Non-pigmented ciliary epithelial cell (primary cell): ENCODE data around the gene MAP1LC3B2.

Experiments
- DNase-seq: peaks from one replicate; pipeline ENCODE4 v3.0.0-alpha.2; 2010; ENCODE audit warnings: low read depth

MAP1LC3B2 gene

DNA sequence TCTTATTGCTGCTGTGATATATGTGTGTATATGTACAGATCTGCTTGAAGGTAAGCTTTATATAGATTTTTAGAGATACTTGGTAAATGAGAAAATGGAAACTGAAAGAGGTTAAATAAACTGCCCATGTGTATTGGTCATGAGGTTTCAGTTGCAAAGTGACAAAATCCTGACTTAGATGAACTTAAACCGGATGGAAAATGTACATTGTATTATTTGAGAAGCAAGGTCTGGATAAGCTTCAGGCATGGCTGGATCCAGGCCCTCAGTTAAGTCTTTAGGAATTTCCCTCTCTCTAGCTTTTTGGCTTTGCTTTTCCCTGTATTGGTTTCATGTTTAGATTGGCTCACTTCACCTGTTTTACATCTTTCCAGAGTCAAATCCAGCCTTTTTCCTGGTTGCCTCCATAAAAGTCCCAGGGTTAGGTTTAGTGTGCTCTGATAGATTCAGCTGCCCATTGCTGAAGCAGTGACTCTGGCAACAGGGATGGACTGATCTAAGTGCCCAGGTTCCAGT lies 21.0 kb upstream of the MAP1LC3B2 start:
- DNase-seq, result no peak

DNA sequence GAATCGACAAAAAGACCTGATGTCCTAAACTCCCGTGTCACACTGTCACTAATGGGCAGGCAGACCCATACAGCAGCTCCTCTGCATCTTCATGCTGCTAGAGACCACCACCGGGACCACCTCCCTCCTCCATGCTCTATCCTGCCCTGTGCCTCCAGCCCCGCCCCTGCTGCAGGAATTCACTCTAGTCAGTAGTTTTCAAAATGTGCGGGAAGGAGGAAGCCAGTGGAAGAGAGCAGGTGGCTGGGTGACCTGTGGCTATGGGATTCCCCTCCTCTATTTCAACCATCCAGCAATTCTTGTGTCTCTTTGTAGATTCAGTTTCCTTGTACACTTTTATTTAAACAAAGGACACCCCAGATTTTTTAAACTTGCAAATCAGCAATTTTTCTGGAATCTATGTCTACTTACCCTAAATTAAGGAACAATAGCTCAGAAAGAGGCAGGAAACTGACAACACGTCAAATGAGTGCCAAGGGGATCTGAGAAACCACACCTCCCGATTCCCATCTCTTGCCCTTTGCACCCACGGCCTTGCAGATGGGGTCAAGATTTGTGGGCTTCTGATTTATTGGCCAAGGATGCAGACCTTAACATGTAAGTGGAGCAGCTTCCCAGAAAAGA lies 20.4 kb upstream of the MAP1LC3B2 start:
- no peak for DNase-seq

DNA sequence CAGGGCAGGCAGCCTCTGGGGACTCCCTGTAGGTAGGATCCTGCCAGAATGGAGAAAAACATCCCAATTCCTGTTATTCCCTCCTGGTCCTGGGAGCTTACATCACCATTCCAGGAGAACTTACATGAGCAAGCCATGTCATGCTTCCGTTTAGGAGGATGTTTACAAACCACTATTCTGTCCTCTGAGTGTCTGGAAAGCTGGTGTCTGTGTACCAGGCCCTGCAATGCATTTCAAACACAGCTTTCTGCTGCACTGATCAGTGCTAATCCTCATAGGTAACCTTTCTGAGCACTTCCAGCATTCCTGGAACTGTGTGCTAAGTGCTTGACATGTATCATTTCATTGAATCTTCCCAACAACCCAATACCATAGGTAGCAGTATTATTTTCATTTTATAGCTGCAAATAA lies 19.8 kb upstream of the MAP1LC3B2 start:
- DNase-seq, result no peak

DNA sequence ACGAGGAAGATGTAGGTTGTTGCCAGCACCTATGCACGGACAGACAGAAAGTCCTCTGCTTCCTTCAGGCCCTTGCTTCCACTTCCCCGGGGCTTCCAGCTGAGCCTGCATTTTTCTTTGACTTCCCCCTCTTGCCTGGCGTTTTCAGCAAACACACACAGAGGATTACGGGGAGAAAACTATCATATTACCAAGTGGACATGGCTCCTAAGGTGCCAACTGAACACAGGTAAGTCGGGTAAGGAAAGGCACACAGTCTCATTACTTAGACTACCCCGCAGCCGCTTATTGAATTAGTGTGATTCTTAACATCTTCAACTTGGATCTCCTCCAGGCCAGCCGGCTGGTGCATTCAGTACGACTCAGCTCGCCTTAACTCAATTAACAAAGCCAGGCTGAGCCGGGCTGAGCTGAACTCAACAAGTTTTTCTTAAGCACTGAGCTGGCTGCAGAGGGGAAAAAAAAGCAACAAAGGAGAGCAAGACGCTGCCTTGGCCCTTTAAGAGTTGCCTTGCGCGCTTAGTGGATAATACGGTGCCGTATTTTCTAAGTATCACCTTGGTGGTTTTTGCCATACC lies 19.2 kb upstream of the MAP1LC3B2 start:
- no peak for DNase-seq

- DNase-seq, result no peak
These were observed 18.5 kb upstream of the MAP1LC3B2 start for GRCh38 chr12:116540622-116541152.

GRCh38 chr12:116541547-116542344 lies 17.4 kb upstream of the MAP1LC3B2 start:
- DNase-seq, result no peak

GRCh38 chr12:116542345-116542956 lies 16.7 kb upstream of the MAP1LC3B2 start:
- DNase-seq, result no peak

GRCh38 chr12:116544656-116545055 lies 14.5 kb upstream of the MAP1LC3B2 start:
- DNase-seq, result no peak

DNA sequence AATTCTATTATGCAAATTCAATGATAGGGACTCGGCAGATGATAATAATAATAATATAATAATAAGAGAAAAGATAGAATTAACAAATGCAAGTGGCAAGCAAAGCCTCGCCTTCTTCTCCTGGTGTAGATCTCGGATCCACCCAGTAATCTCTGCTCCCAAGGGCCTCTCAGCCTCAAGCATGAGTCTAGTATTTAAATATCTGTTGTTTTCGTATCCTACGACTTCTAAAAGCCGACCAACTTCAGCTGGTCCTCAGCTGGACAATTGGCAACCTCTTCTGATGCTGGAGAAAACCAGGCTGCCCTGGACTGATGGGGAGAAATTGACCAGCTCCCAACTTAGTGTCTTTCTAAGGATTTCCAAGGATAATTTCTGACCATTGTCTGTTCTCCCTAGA lies 14.0 kb upstream of the MAP1LC3B2 start:
- DNase-seq, result no peak

DNA sequence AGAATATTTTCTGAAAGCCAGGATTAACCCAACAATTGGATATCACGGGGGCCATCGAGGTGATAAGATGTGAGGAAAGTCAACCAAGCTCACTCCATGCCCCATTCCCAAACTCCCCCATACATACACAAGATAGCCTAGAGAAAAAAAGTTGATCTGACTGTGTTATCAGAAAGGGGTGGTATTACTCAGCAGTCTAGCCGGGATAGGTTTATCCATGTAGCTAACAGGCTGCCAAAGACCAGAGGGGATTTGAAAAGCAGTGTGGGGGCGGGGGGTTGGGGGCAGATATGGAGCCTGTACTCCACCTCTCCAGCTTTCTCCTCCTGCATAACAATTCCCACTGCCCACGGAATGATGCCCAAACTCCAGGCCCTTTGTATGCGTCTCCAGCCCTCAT lies 13.2 kb upstream of the MAP1LC3B2 start:
- no peak for DNase-seq

GRCh38 chr12:116547955-116548501 lies 11.2 kb upstream of the MAP1LC3B2 start:
- DNase-seq, result no peak

GRCh38 chr12:116549993-116550392 lies 9.2 kb upstream of the MAP1LC3B2 start:
- no peak for DNase-seq

DNA sequence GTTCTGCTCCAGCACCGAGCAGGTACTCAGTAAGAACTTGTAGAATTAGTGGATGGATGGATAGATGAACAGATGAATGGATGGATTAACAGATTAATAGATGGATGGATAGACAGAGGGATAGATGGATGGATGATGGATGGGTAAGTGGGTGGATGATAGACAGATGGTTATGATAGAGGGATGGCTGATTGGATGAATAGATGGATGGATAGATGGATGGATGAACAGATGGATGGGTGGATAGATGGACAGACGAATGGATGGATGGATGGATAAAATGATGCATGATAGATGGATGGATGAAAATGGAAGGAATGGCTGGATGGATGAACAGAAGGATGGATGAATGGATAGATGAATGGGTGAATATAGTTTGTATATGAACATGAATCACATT lies 8.0 kb upstream of the MAP1LC3B2 start:
- no peak for DNase-seq

- no peak for DNase-seq
These were observed 7.6 kb upstream of the MAP1LC3B2 start for GRCh38 chr12:116551619-116551951.

- no peak for DNase-seq
These were observed 7.0 kb upstream of the MAP1LC3B2 start for GRCh38 chr12:116551952-116552772.

DNA sequence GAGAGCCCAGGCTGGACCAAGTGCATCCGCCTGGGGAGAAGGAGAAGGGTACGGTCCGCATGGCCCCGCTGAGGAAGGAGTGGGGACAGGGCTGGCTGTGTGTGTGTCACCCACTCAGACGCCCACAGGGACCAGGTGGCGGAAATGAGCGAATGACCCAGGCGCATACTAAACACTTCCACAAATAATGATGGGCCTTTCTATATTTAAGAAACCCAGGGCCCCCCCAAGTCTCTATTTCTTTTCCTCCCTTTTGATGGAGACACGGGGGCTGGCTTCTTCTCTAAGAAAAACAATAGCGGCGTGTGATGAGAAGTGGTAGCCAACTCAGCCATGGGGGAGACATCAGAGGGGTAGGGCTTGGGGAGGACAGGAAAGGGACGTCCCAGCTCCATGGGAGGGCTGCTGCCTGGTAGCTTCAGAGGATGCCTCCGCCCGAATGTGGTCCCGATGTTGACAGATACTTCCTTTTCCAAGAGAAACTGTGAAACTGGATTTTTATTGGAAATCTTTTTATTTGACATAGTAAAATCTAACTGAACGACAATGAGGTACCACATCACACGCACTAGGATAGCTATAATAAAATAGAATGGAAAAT lies 6.3 kb upstream of the MAP1LC3B2 start:
- DNase-seq, result no peak

GRCh38 chr12:116556356-116556952 lies 2.7 kb upstream of the MAP1LC3B2 start:
- DNase-seq, result no peak

GRCh38 chr12:116556964-116557698 lies 2.0 kb upstream of the MAP1LC3B2 start:
- DNase-seq, result no peak

- no peak for DNase-seq
These were observed 660 bp upstream of the MAP1LC3B2 start for GRCh38 chr12:116558280-116559161.
